GM21528 (cell line): ENCODE results near the gene TMEM54.

ENCODE experiments used
- ATAC-seq: cut with Tn5 transposase; IDR thresholded peaks from one replicate; pipeline ENCODE4 v1.9.1; 2021; ENCODE audit warnings: mild to moderate bottlenecking, moderate library complexity; ENCODE audit not compliant: unreplicated experiment, low FRiP score

TMEM54 gene

DNA sequence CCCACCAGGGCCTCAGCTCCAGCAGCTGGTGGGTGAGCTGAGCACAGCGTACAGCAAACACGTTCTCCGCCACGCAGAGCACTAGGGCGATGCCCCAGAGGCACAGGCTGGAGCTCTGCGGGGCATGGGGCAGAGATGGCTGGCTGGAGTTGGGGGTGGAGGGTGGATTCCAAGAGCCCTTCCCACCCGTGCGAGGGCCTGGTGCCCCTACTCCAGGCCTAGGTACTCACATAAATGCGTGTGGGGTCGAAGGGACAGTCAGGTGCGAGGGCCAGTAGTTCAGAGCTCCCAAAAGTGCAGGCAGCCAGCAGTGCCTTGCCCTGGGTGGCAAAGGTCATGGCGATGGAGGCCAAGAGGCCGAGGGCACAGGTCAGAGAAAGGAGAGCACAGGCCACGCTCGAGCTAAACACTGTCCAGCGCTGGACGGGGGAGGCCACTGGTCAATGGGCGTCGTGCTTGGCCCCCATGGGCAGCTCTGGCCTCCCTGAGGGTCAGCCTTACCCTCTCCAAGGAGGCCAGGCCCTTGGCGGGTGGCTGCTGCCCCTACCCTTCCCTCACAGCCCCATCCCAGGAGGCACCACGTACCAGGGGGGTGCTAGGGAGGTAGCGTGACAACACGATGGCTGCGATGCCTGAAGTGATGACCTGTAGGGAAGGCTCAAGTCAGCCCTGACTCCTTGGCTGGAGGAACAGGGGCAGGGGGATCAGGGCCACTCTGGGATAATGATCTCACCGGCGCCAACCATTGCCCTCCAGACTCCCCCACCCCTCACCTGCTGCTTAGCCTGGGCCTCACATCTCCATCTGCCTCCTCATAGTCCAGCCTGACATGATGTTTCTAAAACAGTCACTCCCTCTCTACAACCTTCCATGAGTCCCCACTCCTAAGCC lies 5.6 kb downstream of the TMEM54 start:
- no peak for ATAC-seq

DNA sequence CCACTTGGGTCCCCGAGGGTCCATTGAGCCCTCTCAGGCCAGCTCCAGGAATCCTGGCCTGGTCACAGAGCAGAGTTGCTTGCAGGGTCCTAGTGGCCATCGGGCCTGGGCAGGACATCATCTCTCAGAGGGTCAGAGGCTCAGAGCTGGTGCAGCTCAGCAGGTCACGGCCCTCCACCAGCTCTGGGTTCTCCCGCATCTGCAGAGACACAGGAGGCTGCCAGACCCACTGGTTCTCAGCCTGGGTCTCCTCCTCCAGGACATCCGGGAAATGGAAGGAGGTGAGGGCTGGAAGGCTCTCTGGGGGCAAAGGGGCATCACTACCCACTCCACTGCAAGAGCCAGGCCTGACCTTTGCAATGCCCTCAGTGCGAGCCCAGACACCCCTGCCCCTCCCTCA lies 6.5 kb downstream of the TMEM54 start:
- ATAC-seq = no peak

DNA sequence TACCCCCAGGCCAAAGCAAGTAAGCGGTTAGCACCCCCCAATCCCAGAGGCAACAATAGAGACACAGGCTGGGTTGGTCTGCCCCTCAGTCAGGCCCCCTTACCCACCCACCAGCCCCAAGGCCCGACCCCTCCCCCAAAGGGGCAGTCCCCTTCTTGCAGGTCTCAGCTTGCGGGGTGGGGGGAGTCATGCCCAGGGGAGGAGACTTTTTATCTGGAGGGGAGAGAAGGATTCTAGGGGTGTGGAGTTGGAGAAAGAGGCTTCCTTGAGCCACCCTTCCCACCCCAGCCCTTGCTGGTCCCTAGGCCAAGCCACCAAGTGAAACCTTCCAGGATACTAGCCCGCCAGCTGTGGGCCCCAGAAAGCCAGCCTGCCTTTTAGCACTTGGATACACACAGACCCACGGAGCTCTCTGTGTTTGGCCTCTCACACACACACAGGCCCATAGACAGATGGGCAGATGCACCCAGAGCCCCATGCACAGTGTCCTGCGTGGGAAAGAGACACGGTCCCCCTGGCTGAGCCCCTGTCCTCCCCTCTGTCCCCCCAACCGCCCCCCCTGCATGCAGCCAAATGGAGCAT lies 7.1 kb downstream of the TMEM54 start:
- ATAC-seq = no peak

DNA sequence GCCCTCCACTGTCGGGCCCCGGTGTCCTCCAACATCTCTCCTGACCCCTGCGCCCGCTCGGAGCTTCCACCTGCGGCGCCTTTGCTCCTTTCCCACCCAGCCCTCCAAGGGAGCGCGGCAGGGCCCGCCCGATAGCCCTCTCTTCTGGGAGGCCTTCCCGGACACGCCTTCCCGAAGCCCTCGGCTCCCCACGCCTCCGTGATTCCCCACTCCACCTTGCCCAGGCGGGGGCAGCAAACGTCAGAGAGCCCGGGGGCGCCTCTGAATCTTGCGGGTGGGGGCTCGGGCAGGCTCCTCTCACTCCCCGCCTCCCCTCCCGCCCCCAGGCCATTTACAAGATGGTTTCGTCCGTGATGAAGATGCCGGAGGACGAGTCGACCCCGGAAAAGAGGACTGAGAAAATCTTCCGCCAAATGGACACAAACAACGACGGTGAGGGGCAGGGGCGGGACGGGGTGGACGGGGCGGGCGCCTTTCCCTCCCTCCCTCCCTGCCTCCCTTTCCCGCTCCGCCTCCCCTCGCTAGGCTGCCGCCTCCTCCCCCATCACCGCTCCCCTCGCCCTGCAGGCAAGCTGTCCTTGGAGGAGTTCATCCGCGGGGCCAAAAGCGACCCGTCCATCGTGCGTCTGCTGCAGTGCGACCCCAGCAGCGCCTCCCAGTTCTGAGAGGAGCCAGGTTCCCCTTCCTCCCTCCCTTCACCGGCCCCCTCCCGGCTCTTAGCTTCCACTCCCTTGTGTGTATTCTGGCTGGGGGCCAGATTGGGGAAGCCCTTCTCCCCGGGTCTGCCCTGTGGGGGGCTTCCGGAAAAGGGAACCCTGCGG lies 7.8 kb downstream of the TMEM54 start:
- ATAC-seq = no peak

DNA sequence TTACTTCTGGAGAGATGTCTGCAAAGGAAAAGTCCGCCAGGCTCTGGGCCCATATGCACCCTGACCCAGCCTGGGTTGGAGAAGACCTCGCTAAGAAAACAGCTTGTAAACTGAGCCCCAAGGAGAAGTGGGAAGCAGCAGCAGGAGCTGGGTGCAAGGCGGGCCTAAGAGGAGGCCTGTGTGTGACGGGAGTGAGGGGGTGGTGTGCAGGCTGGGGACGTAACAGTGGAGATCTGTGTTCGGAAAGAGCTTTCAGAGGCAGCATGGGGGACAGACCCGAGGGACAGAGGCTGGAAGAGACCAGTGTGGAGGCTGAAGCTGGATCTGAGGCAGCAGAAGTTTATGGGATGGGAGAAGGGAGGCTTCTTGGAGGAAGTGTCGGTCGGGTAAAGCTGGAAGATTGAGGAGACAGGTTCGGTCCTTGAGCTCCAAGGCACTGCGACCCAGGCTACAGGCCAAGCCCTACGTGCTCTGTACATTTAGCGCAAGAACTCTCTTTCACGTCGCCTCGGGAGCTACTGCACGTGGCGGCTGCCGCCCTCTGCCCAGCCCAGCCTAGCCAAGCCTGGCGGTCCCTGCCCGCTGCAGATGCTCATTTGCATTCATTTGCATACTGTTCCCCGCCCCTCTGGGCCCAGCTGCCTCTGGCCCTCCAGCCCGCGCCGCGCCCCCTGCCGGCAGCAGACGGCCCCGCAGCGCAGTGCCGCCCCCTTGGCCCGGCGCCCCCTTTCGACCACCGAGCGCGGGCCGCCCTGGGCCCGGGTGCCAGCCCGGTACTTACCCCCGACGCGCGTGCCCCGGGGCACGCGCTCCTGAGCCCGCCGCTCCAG lies 8.6 kb downstream of the TMEM54 start:
- no peak for ATAC-seq

DNA sequence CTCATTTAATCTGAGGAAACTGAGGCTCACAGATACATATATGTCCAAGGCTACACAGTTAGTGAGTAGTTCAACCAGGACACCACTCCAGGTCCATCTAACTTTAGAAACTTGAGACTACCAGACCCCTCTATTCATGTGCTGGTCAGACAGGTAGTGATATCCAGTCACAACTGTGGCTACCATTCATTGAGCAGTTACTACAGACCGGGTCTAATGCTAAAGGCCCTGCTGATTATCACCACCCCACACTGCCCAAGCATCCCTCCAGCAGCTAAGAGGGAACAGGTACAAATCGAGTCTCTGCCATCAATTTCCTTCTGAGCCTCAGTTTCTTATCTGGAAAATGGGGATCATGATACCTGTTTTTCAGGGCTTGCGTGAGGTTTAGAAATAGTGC lies 9.6 kb downstream of the TMEM54 start:
- ATAC-seq = no peak

DNA sequence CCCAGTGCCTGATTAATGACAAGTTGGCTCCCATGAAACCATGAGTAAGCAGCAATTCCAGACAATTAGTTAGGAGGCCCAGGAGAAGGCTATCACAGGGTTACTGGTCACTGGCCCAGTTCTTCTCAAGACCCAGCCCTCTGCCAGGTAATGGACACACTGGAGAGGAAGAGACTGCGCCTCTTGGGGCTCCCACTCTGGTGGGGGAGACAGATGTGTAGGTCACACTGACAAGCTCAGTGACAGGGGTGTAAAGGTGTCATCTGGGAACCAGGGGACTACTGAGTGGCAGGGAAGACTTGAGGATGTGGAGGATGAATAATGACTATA lies 10.0 kb downstream of the TMEM54 start:
- no peak for ATAC-seq

DNA sequence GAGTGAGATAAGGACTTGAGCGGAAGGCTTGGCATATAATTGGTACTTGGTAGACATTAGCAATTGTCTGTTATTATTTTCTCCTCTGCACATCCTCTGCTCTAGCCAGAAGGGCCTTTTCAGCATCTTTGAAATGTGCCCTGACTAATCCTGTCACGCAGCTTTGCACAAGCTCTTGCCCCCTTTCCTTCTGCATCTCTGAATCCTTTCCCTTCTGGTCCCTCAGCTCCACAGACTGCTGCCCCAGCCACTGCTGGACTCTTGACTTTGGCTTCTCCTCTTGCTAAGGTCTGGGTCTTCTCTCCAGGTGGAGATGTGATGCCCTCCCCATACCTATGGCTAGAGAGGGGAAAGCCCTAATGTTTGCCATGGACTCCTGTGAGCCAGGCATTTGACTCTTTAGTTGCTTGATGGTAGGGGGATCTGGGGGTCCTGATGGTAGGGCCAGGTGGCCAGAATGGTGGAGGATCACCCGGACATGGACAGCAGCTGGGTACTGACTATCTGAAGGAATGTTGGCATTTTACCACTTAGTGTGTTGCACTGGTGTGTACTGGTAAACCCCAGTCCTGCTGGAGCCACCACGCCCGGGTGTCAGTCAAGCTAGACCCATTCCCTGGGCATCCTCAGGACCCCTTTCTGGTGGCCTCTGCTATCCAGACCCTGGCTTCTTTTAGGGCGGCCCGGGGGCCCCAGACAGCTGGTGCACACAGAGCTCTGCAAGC lies 10.5 kb downstream of the TMEM54 start:
- ATAC-seq = no peak

DNA sequence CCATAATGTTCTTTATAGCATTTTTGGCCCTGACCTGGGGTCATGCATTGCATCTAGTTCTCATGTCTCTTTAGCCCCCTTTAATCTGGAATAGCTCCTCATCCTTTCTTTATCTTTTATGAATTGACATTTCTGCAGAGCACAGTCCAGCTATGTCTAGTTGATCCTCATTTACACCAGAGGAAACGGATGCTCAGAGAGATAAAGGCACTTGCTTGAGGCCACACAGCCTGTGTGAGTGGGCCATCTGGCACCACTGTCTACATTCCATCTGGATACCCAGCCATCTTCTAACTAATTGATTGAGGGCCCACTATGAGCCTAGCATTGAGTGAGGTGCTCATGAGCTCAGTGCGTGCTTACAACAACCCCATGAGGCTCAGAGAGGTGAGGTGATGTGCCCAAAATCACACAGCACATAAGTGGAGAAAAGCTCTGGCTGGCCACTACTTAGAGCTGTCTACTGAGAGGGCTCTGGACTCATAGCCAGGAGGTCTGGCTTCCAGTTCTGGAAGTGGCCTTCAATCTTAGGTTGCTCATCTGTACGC lies 11.4 kb downstream of the TMEM54 start:
- no peak for ATAC-seq

DNA sequence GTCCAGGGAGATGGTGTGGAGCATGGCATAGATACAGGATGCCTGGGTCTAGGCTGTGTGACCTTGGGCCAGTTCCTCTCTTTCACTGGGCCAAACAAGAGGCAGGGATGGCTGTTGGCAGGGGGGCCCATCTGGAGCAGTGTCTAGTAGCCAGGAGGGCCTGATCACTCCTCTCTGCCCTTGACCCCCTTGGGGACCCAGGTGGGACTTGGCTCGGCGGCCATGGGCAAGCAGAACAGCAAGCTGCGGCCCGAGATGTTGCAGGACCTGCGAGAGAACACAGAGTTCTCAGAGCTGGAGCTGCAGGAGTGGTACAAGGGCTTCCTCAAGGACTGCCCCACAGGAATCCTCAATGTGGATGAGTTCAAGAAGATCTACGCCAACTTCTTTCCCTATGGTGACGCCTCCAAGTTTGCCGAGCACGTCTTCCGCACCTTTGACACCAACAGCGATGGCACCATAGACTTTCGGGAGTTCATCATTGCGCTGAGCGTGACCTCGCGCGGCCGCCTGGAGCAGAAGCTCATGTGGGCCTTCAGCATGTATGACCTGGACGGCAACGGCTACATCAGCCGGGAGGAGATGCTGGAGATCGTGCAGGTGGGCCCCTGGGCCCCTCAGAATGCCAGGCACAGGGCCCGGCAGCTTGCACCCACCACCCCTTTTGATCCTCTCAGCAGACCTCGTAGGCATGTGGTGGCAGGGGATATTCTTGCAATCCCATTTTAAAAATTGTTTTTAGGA lies 12.3 kb downstream of the TMEM54 start:
- no peak for ATAC-seq

DNA sequence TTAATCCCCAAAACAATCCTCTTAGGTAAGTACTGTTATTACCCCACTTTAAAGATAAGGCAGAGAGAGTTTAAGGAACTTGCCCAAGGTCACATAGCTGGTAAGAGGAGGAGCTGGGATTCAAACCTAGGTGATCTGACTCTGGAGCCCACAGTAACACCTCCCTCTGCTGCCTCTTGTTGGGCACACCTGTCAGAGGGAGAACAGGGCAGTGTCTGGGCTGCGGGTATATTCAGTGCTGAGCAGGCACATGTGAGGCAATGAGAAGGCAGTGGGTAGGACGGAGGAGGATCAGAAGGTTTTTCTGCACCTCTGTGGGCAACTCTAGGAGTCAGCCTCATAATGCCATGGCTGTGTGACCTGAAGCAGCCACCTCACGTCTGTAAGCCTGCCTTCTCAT lies 13.1 kb downstream of the TMEM54 start:
- ATAC-seq = no peak

DNA sequence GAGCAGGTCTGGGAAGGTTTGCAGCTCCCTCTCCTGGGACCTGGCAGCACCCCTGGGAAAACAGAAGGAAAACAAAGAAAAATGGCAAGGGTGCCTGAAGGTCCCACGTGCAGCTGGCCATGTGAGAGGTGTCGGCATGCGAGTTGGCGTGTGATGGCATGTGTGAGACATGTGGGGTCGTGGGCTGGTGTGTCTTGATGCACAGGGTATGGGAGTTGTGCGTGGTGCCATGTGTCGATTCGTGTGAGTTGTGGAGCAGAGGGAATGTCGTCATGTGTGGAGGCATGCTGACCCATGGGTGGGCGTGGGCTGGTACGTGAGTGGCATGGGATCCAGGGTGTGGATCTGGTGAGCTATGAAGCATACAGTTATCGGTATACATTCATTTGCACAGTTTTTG lies 13.6 kb downstream of the TMEM54 start:
- no peak for ATAC-seq

DNA sequence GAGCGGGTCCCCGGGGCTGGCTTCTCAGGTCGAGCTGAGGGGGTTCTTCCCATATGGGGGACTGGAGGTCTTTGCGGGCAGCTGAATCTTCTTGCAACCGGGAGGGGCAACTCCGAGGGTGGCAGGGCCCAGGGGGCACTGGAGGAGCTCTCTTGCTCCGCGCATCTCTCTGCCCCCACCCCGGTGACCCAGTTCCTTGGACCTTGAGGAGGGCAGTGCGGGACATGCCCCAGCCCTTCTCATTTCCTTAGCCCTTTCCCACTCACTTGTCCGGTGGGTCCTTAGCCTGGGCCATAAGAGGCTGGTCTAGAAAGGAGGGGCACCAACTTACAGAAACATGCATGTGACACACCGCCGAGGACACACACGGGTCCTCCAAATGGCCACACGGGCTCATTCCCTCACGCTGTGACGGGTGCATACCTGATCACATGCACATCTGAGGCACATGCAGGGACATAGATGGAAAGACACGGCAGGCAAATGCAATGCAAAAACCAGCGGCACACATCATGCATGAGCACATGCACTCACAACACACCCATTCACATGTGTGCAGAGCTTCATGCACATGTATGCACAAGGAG lies 14.3 kb downstream of the TMEM54 start:
- no peak for ATAC-seq

DNA sequence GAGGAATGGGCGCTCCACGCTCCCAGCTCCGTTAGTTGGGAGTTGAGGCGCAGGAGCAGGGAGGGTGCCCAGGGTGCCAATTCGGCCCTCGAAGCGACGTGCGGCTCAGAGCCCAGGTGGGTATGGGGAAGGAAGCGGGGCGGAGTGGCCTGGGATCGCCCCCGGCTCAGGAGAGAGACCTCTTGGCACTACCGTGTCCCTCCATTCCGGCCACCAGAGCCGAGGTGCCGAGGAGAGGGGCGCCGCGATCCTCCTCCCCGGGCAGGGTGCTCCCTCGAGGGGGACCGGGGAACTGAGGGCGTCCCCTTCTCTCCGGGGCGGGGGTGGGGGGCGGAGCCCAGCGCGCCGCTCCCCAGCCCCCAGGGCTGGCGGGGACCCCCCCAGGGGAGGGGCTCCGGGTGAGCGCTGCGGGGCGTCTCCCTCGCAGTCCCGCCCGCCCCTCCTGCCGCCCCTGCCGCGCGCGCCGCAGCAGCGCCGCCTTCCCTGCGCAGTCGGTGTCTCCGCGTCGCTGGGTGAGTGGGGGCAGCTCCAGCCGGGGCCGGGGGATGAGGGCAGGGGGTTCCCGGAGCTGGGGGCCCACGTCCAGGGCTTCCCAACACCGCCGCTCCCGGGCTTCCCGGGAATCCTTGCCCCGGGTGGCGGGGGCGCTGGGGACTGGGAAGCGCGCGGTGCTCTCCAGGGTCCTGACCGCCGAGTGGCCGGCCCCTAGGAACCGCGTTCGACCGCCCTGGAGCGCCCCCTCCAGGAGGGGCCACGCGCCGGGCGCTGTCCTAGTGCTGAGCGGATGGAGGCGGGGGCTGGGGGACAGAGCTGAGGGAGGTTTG lies 15.0 kb downstream of the TMEM54 start, which contains the start of gene HPCA:
Gene HPCA (plus strand): TSS at position 488 of the 824 bp plus-strand sequence. CDS start 2,408 bp downstream, outside the sequence.
- ATAC-seq = no peak

DNA sequence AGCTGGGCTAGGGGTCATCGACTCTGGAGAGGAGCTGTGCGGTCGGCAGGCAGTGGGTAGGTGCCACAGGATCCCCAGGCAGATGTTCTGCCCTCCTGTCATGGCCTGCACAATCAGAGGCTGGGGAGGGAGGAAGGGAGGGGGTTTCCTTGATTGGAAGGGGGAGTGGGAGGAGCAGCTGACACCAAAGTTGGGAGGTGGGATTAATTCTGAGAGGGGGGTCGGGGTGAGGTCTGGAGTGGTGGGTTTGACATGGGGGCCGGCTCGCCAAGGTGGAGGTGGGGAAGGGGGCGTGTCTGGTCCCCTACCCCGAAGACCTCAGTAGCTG lies 15.5 kb downstream of the TMEM54 start:
- no peak for ATAC-seq

DNA sequence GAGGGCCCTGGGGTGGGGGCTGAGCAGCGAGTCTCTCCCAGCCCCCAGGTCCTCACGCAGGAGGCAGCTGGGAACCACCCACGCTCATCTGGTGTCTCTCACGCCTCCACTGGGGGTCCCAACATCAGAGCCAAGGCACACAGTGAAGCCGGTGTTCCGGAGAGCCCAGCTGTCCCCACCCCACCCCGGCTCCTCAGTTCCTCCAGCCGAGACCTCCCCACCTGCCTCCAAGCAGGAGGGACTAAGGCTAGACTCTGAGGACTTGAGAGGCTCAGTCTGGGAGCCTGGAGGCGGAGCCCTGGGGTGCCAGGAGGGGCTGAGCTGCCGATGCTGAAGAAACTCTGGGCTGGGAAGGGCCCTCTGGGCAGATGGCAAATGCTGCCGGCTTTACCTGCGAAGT lies 16.5 kb downstream of the TMEM54 start:
- no peak for ATAC-seq

DNA sequence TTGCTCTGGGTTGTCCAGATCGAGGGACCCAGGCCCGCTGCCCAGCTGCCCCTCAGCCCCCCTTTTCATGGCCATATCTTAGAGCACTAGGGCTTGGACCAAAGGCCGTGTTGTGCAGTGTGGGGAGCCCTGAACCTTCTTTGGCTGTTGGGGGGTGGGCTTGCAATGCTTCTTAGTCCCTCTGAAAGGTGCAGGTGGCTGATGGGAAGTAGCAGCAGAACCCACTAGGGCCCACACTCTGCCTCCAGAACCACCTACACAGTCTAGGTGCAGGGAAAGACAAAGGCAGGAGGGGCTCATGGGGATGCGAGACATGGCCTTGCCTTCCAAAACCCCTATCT lies 17.2 kb downstream of the TMEM54 start:
- ATAC-seq = no peak
